ENCODE data around the gene PAAF1. TPM values are rescaled to one million over a fixed set of nuclear protein-coding genes. Genes with fewer than 3 reads are reported as not detected.

Gene PAAF1
- total and polyA plus RNA-seq, 11 donors: 3.9 to 18.4 (median 11.4) TPM

GRCh38 chr11:73854680-73855079, 22.1 kb upstream of the PAAF1 start:
- no peak for TF ChIP-seq CTCF (IDR thresholded peaks at IDR 0.05)
- TF ChIP-seq POLR2A (IDR thresholded peaks at IDR 0.05): no peak
- ATAC-seq (no peak), DNase-seq (no peak)
- H3K4me1 ChIP-seq: peaks cover 0 to 24% (median 4%) of the 10 kb centered on the region in 12 donors
- H3K36me3 ChIP-seq: peaks cover 0 to 15% (median 2%) of the 10 kb centered on the region in 9 donors
- H3K27me3 ChIP-seq: no peaks in the 10 kb centered on the region
- intact Hi-C loops (cut with DNase I): loop anchor here in 1 of 10 donors (10.0 kb wide), 1 partner anchor 160 kb away; no protein-coding TSS in a partner anchor
- no peaks in the 10 kb centered on the region for H3K9me3 ChIP-seq
- WGBS, 4 donors: 69 to 90% (median 81%) methylated on average over 1 of the region's 1 CpG
- no peak overlapping the region for H3K27ac ChIP-seq
- H3K4me3 ChIP-seq: no peak overlapping the region

- H3K27ac ChIP-seq: peak overlapping the region in 8 of 12 donors; percentile 13 to 59 (median 46)
- intact Hi-C loops (cut with DNase I): loop anchor here in 1 of 10 donors (10.0 kb wide), 1 partner anchor 159 kb away; no protein-coding TSS in a partner anchor
- 52 to 71% (median 58%) methylated on average over 1 of the region's 1 CpG for WGBS, 4 donors
- no peak for TF ChIP-seq CTCF (IDR thresholded peaks at IDR 0.05)
- TF ChIP-seq POLR2A (IDR thresholded peaks at IDR 0.05): no peak
- H3K4me1 ChIP-seq: peaks cover 0 to 23% (median 4%) of the 10 kb centered on the region in 12 donors
- ATAC-seq (peak in 3 of 4 donors; percentile 12 to 49 (median 31)), DNase-seq (no peak)
- no peaks in the 10 kb centered on the region for H3K9me3 ChIP-seq
- no peak overlapping the region for H3K4me3 ChIP-seq
- no peaks in the 10 kb centered on the region for H3K27me3 ChIP-seq
- H3K36me3 ChIP-seq: peaks cover 0 to 28% (median 8%) of the 10 kb centered on the region in 9 donors
These were observed 20.7 kb upstream of the PAAF1 start for GRCh38 chr11:73856031-73856567.

GRCh38 chr11:73859671-73860070, 17.1 kb upstream of the PAAF1 start:
- TF ChIP-seq POLR2A (IDR thresholded peaks at IDR 0.05) (no peak), CTCF (IDR thresholded peaks at IDR 0.05) (no peak)
- WGBS, 4 donors: 81 to 94% (median 89%) methylated on average over 2 of the region's 2 CpGs
- no peak for DNase-seq
- peaks cover 0 to 14% (median 0%) of the 10 kb centered on the region in 12 donors for H3K4me1 ChIP-seq
- no peaks in the 10 kb centered on the region for H3K27me3 ChIP-seq
- intact Hi-C loops (cut with DNase I): loop anchor here in 1 of 10 donors (10.0 kb wide), 1 partner anchor 155 kb away; no protein-coding TSS in a partner anchor
- ATAC-seq: no peak
- no peak overlapping the region for H3K4me3 ChIP-seq
- H3K27ac ChIP-seq: no peak overlapping the region
- peaks cover 0 to 55% (median 28%) of the 10 kb centered on the region in 9 donors for H3K36me3 ChIP-seq
- no peaks in the 10 kb centered on the region for H3K9me3 ChIP-seq

DNA sequence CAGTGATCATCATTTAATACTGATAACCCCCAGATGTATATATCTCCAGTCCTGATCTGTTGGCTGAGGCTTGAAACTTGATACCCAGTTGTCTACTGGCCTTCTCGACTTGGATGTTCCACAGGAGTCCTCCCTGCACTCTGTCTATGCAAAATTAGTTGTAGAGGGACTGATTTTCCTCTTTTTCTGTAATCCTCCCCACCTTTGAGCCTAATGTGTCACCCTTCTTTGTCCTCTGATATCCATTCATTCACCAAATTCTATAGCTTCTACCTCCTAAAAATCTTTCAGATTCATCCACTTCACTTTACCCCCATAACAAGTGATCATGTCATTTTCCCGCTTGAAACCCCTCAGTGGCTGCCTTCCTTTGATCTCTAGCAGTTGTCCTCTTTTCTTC, 16.6 kb upstream of the PAAF1 start:
- DNase-seq: no peak
- peaks cover 0 to 57% (median 33%) of the 10 kb centered on the region in 9 donors for H3K36me3 ChIP-seq
- intact Hi-C loops (cut with DNase I): no loop called here
- no peak overlapping the region for H3K27ac ChIP-seq
- H3K27me3 ChIP-seq: no peaks in the 10 kb centered on the region
- H3K4me1 ChIP-seq: peaks cover 0 to 14% (median 0%) of the 10 kb centered on the region in 12 donors
- H3K9me3 ChIP-seq: no peaks in the 10 kb centered on the region
- WGBS, 4 donors: 64 to 76% (median 68%) methylated on average over 2 of the region's 2 CpGs
- ATAC-seq: no peak
- H3K4me3 ChIP-seq: no peak overlapping the region
- TF ChIP-seq CTCF (IDR thresholded peaks at IDR 0.05) (no peak), POLR2A (IDR thresholded peaks at IDR 0.05) (no peak)
